Measurements from ENCODE around the gene TDRD5.

Gene TDRD5, protein sequence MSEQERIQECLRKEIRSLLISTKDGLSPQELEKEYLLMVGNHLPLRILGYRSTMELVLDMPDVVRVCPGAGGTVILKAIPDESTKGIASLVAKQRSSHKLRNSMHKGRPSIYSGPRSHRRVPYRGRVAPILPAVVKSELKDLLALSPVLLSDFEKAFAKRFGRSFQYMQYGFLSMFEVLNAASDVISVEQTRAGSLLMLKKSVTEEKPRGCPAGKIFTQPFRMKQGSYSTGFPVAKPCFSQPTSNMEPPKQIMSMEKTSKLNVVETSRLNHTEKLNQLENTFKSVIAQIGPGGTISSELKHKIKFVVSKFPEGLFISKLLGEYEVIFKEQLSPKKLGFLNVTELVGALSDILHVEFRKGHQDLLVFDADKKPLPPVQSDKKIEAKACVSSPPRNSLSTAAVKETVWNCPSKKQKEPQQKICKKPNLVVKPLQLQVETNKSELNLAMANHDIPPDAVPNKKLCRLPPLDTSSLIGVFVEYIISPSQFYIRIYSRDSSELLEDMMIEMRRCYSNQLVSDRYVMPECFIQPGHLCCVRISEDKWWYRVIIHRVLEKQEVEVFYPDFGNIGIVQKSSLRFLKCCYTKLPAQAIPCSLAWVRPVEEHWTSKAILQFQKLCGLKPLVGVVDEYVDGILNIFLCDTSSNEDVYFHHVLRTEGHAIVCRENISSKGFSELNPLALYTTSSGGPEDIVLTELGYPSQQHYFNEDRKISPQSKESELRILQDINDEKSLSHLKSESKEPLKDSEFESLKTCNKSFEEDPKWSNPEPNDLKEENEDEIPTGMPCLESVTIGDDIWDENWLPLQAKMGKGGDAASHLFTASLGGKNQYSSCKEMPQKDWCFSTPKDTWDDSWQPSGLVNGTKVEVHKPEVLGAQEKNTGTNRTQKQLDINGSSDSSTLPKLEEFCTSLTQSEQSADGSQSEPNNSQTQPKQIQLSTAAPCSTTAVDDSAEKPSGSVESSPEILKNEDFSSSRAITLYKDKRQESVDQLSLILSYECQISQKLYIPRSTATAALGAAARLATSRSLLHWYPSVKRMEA

DNA sequence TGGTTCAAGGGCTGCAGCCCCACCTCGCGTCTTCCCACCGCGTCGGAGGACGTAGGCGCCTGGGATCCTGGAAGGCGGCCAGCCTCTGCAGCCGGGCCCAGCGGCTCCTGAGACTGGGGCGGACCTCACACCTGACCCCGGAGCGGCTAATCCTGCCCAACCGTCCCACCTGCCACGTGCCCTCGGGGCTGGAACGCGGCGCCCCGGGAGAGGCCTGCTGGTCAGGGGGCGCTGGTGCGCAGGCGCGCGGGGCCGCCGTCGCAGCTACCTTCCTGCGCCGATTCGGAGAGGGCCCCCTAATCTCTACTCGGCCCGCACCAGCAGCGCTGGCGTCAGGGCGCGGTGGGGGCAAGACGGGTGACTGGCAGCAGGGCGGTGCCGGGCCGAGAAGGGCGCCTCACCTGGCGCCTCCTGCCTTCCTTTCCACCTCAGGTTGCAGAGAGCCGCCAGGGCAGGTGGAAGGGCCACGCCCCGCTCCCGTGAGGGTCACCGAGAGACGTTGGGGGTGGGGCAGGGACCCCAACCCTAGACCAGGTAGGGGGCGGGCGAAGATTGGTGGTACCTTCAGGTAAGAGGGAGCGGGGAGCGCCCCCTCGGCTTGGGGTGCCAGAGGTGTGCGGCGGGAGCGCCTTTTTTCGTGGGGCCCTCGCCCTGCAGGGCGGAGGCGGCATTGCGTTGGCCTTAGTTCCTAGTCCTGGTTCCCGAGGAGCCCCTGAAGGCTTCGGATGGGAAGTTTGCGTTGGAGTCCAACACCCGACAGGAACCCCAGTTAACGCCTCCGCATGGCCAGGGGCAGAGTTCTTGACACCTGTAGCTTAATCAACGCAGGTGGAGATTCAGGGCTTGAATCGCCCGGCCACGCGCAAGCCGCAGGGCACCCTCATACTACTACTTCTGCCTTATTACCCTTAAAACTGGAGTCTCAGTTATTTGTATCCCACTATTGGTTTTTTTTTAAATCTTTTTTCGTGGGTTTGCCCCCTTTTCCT, at the start of gene TDRD5:
TSS of gene TDRD5 (plus strand) at position 241 of the 989 bp plus-strand sequence. CDS start 784 bp downstream, outside the sequence.
- no peak for DNase-seq

DNA sequence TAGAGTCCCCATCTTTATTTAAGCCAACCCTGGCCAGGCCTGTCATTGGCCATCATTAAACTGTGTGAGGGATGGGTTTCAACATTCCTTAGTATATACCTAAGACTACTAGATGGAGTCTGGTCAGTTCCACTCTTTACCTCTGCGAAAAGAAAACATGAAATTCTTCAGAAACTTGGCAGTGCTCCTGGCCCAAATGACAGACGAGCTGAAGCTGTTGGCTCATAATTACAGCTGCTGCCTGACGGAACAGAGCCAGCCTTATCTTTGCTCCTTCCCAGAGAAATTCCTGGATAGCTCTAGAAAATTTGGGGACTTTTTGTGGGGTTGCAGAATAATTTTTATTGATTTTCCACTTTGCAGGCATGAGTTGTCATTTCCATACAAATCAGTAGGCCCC, 46.3 kb upstream of the TDRD5 start:
- no peak for DNase-seq

DNA sequence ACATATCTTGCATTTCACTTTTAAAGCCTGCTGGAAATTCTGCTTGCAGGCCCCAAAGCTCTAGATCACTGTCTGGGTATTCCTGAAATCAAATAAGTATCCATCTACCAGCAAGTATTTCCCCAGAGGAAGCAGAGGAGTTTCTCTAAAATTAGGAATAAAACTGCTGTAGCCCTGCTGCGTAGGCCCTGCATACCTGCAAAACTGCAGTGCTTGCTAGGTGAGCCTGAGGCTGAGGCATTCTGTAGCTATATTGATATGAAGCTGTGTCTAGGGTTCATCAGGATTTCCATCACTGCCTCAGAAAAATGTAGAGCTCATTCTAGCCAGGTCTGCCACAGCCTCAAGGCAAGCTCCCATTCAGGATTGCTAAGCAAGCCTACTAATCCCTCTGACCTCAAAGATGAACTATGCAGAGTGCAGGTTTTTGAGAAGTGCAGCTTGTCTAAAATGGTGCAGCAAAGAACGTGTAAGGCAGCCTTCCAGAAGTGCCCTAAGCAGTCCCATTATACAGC, 44.6 kb upstream of the TDRD5 start:
- no peak for DNase-seq

DNA sequence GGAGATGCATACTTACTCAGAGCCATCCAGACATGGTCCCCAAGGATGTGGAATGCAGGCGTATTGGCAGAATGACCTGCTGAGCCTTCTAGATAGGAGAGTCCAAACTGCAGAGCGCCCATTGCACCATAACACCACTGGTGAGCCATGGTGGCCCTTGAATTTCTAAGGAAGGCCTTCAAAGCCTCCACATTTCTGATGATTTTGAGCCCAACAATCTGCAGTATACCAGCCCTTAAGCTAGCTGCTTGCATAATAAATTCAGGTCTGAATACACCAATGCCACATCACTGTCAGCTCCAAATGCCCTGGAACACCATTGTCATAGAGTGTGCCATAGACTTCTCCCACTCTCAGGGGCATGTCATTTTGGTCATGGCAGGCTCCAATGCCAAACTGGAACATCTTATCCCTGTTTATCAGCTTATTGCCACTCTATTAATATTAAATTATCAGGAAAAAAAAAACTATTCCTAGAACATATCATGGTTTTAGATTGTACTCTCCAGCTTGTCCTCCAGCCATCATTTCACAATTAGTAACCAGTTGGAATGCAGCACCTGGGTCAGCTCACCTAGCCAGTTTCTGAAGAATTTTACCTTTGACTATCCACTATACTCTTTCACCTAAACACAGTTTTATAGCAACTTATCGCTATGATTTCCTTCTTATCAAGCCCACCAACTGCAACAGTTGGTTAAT, 42.8 kb upstream of the TDRD5 start:
- DNase-seq: no peak

DNA sequence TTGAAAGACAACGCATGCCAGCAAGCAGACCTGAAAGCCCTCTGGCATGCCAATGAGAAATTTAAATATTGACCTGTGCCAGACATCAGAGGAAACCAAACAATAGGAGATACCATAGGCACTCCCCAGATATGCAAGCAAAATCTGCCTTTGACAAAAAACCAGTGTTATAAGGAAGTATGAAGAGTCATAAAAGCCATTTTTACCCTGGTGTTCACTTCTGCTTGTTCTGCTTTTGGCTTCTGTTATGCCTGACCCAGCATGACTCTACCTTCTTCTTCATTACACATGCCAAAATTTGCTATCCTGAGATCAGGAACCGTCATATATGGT, 42.3 kb upstream of the TDRD5 start:
- no peak for DNase-seq

DNA sequence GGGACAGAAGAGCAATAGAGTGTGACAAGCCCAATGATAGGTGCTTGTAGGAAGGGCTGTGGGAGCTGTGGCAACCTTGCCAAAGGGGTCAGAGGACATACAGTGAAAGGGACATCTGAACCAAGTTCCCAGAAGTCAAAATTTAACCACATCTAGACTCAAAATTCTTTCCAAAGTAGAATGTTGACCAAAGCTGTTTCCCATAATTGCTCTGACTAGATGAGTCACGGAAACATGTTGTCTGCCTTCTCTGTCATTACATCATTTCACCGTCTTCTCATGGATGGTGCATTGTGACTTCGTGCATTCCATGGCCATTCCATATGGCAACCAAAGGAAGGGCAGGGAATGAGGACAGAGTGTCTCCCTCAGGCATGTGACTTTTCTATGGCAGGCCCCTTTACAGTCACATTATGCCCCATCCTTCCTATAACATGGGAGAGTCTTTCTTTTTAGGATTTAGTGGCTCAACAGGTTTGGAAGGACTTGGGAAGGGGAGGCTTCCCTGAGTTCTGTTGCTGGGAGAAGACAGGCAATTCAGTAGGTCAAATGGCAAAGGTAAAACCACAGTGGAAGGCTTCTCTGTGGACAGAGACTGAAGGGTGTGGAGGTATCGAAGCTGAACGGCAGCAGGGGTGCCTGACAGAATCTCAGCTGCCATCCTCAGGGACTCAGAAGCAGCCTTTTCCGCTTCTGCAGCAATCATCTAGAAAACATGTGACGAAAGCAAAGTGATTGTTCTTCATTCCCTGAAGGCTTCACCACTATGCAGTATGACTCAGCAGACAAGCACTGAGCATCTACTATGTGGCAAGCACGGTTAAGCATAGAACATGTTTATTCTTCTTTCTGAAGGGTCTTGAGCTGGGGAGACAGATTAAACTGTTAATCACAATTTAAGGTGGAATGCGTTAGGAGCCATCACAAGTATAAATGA, 40.6 kb upstream of the TDRD5 start:
- DNase-seq: peak; percentile 53

DNA sequence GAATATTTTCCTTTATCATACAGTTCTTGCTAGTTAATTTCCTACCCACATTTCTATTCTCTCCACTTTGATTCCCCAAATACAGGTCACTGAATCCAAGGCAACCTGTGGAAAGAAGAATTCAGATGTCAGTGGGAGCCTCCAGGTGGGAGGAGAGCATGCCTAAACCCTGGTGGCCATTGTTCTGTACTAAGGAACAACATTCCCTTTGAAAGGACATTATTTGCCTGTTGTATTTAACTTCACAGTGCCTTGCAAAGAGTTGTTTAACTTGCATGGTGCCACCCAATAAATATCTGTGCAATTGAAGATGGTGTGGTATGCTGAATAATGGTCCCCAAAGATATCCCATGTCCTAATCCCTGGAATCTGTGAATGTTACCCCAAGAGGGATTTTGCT, 37.2 kb upstream of the TDRD5 start:
- DNase-seq: no peak

DNA sequence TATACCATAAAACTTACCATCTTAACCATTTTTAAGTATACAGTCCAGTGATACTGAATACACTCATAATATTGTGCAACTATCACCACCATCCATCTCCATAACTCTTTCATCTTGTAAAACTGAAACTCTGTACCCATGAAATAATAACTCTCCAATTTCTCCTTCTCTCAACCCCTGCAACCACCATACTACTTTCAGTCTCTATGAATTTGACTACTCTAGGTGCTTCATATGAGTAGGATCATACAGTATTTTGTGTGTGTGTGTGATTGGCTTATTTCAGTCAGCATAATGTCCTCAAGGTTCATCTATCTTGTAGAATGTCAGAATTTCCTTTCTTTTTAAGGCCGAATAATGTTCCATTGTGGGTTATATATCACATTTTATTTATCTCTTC, 33.6 kb upstream of the TDRD5 start:
- no peak for DNase-seq

DNA sequence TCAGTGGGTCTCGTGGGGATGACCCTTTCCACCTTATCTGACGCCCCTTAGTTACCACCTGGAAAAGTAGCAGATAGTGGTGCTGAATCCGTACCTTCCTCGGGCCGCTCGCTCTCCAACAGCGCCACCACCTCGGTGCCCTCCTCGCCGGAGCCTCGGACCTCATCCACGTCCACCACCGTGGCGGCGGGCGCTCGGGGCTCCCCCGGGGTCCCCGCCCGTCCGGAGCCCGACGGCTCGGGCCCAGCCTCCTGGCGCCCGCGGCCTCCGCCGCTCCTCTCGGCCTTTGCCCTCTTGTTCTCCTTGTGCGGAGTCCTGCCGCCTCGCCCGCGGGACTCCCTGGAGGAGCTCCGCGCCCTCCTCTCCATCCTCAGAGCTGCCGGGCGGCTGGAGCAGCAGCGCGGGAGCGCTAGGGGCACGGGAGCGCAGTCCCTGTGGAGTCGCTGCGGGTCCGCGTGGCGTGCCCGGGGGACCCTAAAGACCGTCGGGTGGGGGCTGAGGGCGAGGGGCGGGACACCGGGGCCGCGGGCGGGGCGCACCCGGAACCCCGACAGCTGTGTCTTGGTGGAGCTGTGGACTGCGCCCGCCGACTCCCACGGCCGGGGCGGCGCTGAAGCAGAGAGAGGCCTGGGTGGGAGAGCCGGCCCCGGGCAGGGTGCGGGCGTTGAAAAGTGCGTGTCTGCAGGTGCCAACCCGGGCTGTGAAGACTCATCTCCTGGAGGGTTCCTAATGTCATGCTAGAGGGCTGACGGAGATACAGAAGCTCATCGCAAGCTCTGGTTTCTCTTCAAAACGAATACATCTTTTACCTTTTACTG, 15.9 kb upstream of the TDRD5 start, which contains the start of gene NPHS2:
TSS of gene NPHS2 (minus strand) at position 452 of the 818 bp plus-strand sequence. CDS start at position 368, 84 bp downstream.
- no peak for DNase-seq

DNA sequence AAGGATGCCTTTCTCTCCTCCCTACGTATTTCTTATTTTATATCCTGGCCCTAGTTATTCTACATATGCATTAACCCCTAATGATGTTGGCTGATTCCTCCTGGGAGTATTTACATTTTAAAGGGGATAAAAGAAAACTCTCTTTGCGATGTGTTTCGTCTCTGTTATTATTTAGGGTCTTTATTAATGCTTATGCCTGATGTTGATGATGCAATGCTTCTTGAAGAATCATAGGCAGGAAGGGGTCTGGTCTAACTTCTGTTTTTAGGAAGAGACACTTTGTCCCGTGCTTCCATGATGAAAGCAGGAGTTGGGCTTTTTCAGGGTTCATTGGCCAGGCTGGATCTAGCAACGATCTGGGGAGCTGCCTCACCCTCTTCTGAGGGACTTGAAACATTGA, 15.1 kb upstream of the TDRD5 start:
- no peak for DNase-seq

DNA sequence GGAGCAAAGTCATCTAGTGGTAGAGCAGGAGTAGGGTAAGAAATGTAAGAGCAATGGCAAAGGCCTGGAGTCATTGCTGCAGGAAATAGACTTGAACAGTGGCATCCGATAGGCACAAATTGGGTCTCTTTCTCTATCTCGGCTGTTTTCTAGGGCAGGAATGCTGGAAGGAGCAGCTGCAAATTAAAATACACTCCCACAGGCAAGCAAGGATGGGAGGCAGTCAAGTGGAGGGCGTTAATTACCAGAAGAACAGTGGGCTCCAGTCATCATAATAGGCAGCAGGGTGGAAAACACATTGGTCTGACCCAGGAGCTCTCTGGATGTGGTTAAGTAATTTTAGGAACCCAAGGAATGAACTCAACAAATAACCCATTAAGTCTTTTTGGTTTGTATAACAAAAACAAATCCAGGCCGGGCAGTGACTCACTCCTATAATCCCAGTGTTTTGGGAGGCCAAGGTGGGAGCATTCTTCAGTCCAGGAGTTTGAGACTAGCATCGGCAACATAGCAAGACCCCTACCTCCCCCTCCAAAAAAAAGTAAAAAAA, 7.8 kb upstream of the TDRD5 start:
- DNase-seq: no peak

DNA sequence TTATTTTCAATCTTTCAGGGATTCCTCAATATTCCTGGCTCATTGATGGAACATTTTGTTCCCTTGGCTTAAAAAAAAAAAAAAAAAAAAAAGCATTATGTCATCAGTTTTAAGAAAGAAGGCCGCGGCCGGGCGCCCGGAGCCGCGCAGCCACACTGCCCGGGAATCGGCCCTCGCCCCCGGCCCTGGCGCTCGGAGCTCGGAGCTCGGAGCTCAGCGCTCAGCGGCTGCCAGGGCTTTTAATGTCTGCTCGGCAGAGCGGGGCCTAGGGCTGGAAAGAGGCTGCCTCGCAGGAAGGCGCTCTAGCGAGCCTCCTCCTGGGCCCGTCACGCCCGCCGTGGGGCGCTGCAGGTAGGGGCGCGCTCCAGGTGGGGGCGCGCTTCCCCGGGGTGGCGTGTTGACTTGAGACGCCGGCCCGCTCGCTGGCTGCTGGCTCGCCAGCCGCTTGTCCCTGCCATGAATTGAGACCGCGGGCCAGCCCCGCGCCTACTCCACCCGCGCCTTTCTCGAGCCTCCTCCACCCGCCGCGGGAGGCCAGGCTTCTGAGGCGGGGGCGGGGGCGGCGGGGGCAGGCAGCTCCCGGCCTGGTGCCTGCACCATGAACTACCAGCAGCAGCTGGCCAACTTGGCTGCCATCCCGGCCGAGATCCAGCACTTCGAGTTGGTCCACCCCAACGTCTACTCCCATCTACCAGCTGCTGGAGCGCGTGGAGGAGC, 5.4 kb upstream of the TDRD5 start:
- DNase-seq: no peak

DNA sequence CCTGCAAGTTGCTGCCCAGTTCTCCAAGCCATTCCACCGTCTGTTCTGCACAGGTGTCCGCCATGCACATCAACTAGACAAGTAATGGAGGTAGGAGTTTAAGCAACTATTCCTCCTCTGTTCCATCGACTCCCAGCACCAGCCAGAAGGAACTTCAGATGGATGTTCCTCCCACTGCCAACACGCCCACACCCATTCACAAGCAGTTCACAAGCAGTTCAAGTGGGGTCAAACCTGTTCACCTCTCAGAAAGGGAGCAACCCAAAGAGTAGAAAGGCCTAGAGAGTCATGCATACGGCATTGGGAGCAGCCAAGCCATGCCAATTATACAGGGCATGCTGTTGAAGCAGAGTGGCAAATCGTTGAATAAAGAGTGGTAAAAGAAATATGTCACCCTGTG, 4.3 kb upstream of the TDRD5 start:
- DNase-seq: no peak

DNA sequence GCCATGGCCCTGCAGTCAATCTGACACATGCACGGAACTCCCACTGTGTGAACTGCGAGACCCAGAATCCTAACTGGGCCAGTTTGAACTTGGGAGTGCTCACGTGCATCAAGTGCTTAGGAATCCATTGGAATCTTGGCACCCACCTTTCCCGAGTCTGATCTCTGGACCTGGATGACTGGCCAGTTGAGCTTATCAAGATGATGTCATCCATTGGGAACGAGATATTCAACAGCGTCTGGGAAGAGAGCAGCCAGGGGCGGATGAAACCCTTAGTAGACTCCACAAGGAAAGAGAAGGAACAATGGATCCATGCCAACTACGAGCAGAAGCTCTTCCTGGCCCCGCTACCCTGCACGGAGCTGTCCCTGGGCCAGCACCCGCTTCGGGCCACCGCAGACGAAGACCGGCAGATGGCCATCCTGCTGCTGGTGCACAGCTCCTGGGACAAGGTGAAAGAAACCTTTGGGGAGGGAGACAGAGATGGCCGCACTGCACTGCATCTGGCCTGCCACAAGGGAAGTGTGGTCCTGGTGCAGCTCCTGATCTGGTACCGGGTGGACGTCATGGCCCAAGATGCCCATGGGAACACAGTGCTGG, 3.1 kb upstream of the TDRD5 start:
- DNase-seq: no peak

DNA sequence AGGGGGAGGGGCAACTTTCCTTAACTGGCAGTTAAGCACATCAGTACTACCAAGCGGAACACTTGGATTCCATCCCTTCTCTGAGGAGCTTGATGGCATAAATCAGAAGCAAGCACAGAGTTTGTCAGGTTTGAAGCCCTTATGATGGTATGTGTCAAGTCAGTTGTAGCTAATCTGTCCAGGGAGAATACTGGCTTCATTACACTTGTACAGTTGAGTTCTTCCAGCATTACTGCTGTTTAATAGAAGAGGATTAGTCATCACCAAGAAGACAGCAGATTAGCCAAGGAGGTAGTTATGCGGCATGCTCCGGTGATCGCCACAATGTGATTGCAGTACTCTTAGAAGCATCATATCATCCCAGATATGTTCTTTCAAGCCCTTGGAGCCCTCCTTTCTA, 2.1 kb upstream of the TDRD5 start:
- no peak for DNase-seq

DNA sequence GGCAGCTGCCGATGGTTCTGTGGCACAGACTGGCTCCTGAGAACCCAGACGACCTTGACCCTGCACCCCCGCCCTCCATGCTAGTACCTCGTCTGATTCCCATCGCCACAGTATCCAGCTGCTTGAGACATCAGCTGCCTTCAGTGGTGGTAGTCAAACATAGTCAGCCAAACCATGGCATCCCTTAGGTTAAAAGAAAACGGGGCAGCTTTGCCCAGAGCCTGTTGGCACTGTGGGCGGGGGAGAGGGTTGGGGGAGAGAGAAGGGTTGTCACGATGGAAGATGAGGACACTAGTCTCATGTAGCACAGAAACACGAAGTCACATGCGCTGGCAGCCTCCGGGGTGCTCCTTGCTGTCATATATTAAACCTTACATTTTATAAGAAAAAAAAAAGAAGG, 961 bp upstream of the TDRD5 start:
- DNase-seq: no peak

DNA sequence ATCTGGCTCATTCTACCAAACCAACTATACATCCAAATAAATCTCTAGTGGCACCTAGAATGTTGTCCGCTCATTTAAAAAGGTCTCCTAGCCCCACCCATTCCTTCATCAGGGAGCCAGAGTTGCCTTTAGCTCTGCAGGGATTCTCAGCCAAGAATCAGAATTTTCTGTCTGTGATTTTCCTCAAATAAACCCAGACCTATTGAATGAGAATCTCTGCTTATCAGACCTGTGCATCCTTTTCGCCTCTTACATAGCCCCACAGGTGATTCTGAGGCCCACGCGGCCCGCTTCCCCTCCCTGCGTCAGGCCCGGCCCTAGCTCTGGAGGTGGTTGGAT, 410 bp upstream of the TDRD5 start:
- DNase-seq: no peak

DNA sequence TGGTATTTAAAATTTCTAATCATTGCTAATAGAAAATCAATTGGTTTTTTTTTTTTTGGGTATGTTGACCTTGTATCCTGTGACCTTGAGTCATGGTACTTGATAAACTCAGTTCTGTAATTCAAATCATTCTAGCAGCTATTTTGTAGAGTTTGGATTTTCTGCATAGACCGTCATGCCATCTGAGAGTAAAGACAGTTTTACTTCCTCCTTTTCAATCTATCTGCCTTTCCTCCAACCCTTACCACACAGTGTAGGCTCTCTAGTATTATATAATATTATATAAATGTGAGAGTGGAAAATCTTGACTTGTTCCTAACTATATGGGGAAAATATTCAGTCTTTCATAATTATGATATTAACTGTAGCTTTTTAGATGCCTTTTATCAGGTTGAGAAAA, 7.0 kb downstream of the TDRD5 start:
- DNase-seq: no peak
